ENCODE data around the gene MEGF6.

Gene MEGF6

DNA sequence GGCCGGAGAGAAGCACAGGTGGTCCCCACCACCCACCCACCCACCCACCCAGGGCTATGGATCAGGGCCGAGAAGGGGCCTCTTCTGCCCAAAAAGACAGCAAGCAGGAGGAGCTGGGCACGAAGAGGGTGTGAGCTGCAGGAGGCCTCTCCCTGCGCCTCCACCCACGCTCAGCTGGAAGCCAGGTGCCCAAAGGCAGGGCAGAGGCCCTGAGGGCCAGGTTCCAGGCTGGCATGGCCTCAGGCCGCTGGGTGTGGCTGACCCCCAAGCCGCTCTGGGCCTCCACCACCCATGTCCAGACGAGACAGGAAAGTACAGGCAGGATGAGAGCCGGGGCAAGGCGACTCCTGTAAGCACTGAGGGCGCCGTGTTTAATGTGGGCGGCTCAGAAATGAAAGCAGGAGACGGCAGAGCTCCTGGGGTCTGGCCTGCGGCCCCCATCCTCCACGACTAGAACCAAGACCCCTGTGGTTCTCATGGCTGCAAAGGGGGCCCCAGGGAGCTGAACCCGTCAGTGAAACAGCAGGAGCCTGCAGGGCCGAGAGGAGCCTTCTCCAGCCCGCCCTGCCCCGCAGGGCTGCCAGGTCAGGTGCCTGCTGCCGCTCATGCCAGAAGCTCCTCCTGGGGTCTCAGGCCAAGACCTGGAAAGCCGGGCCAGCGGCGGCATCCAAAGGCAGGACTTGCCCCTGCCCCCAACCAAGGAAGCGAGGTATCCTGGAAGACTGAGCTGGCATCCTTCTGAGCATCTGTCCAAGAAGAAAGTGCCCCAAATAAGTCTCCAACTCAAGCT lies 56.0 kb downstream of the MEGF6 start:
- DNase-seq (ENCODE audit: low spot score) = peak; percentile 57

DNA sequence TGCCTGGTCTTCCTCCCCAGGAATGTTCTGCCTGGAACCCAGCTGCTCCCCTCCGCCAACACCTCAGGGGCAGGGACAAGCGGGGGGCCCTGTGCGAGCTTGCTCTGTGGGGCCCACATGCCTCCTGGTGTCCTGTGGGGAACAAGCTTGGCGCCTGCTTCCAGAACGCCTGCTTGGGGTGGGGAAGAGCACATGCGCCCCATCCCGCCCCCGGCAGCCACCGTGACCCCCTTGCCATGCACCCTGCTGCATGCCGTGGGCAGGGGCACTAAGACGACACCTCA lies 57.4 kb downstream of the MEGF6 start:
- no peak for DNase-seq (ENCODE audit: low spot score)

DNA sequence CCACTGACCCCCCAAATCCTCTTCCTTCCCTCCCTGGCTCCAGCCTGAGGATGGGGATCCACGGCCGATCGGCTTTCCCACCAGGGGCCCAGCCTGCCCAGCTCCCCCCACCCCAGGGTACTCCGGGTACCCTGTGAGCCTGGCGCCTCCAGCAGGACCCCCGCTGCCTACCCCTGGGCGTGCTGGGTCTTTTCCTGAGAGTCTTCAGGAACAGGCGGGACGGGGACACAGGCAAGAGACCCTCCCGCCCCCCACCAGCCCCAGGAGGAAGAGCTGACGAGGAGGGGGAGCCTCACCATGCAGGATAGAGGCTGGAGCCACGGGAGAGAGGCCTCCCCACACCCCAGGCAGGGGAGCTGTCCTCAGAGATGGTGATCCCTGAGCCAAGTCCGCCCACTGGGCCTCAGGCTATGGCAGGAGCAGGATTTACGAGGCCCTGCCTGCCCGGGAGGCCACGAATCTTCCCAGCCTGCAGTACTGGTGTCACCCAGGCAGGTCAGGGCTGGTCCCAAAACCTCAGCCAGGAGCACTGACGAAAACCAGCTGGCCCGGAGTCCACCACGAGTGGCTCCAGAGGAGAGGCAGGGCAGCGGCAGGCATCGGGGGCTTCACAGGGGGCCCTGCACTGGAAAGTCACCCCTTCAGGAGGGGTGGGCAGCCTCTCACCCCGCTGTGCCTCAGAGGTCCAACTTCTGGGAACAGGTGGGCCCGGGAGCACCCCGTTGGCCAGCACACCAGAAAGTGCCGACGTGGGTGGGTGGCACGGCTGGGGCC lies 58.0 kb downstream of the MEGF6 start:
- DNase-seq (ENCODE audit: low spot score) = no peak

DNA sequence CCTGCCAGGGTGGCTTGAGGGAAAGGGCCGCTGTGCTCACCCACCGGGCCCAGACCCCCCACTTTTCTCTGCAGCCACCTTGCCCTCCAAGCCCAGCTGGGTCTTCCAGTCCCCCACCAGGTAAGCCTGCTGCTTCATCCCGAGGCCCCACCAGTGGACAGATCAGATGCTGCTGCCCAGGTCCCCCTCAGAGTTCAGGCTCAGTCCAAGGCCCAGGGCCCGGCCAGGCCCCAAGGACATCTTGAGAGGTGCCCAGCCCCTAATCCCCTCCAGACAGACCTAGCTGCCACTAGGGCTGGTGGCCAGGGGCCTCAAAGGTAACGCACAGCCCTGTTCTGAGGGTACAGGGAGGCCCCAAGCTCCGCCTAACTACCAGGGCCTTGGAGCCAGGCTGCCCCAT lies 58.6 kb downstream of the MEGF6 start:
- no peak for DNase-seq (ENCODE audit: low spot score)

DNA sequence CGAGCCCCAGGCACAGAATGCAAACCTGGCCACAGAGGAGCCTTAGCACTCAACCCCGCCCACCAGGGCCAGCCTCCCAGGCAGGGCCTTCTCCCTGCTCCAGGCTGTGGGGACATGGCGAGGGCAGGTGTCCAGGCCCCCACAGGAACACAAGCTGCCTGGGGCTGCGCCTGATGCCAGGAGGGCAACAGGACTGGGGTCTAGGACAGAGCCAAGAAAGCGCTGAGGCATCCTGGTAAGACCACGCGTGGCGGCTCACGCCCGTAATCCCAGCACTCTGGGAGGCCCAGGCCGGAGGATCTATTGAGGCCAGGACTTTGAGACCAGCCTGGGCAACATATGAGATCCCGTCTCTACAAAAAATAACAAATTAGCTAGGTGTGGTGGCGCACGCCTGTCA lies 59.1 kb downstream of the MEGF6 start:
- DNase-seq (ENCODE audit: low spot score) = no peak

DNA sequence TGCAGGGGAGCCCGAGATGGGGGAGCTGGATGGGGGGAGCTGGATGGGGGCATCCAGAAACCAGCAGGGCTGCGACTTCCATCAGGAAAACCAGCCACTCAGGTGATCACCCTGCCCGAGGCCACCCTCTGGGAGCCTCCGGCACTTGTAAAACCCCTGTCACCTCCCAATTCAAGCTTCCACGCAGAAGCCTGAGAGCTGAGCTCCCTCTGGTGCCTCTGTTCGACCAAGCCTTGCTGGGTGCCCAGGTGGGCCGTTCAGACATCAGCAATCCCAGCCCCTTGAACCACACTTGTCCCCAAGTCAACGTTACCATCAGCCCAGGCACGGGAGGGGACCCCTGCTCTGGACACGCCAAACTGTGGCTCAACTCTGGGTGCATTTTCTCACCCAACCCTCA lies 59.6 kb downstream of the MEGF6 start:
- DNase-seq (ENCODE audit: low spot score) = no peak

DNA sequence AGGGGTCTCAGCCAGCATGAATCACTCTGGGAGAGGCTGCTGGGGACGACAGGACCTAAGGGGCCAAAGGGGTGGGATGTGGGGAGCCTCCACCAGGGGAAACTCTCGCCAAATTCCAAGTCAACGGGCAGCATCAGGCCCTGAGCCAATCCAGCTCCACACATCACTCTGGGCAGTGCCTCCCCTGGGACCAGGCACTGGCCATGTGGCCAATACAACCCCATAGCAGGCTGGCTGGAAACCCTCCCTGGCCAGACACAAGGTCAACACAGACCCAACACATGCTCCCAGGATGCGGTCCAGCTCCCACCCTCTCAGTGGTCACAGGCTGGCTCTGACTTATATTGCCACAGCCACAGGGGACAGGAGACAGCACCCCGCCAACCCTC lies 60.0 kb downstream of the MEGF6 start:
- no peak for DNase-seq (ENCODE audit: low spot score)

DNA sequence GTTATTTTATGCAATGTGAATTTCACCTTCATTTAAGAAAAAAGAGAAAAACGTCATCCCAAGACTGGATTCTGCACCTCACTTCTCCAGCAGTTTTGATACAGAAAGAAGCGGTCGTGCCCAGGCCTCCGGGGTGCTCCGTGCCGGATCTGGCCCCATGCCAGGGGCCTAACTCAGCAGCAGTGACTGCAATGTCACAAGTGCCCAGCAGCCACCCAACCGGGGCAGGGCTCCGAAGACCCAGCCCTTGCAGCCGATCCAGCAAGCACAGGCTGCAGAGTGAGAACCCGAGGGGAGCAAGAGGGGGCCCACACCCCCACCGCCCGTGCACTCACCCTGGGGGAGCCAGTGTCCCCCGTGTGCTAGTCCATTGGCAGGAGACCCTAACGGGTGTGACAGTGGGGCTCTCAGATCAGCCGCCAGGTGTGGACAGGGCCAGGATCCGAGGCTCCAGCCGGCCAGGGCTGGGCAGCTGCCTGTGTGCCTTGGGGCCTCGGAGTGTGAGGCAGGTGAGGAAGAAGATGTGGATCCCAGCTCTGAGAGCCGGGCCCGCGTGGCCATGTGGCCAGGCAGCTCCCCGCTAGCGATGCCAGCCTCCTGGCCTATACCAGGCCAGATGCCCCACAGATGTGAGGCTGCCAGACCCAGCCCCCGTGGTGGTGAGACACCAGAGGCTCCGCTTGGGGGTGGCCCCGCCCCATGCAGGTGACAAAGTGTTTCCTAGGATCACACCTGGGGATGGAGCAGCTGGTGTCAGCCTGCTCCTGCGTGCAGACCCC lies 60.6 kb downstream of the MEGF6 start:
- DNase-seq (ENCODE audit: low spot score) = no peak

DNA sequence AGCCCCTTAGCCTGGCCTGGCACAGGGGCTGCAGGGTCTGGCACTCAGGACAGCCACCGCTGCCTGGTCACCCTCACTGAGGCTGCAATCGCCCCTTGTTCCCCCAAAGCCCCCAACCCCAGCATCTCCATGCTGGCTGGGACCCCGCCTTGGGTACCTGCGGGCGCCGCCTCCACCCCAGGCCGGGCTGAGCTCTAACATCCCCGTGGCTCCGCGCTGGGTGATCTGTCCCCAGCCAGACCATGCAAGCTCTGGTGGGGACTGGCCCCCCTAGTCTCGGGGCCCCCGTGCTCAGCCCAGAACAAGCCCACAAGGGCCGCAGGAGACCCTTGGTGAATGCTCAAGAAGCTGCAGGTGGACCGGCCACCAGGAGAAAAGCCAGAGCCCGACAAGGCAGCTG lies 62.4 kb downstream of the MEGF6 start:
- DNase-seq (ENCODE audit: low spot score) = no peak

DNA sequence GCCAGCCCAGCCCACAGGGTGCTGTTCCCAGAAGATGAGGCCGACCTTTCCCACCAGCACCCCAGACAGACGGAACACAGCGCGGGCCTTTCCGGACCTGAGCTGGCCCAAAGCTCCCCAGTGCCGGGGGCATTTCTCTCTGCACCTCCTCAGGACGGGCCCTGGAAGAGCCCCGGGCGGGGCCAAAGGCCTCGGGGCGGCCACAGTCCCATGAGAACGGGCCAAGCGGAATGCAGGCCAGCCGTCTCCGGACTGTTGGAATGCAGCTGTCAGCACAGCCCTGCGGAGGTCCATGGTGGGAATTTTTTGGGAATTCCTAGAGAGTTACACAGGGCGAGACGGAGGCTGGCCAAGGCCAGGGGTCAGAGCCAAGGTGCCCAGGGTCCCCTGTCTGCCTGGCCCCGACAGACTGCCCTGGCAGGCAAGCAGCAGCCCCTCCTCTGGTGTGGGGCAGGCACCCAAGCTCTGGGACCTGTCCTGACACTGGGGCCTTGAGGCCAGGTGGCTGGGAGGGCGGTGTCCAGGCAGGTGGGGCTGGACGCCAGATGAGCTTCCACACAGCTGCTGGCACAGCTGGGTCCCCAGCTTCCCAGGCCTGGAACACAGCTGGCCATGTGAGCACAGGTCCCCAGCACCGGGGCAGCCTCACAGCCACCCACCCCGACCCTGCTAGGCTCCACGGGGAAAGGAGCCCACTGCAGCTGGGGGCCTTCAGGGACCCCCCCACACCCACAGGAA lies 63.0 kb downstream of the MEGF6 start:
- DNase-seq (ENCODE audit: low spot score) = no peak

DNA sequence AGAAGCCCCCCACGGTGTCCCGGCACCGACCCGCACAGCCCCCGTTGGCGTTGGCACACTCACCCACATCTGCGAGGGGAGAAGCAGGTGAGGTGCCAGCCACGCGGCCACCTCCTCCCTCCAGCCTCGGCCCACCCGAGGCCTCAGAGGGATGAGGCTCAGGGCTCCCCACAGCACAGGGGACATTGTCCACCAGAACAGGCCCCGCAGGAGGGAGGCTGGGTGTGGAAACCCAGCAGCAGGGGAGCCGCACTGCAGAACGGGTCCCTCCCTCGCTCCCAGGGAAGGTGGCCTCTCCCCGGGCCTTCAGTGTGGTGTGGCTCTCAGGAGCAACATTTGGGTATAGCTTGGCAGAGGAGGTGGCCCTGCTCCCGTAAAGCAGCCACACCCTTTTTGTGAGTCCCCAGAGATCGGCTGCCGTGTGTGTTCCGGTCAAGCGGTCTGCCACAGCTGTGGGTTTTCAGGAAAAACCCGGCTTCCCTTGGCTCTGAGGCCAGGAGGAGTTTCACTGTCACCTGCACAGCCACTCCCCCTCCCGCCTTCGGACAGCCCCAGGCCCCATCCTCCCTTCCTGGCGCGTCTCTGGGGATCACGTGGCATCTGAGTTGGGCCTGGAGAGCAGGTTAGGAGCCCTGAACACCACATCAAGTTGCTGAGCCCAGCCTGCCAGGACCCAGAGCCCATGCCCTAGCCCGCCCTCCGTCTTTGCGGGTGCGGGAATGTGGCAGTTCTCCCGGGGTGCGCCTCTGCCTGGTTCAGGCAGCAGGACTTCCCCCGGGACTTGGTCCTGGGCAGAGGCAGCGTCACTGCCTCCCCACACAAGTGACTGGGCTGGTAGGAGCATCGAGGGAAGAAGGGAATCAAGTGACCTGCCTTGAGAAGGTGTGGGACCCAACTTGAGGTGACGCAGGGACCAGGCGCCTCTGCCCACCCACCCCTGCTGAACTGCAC lies 64.0 kb downstream of the MEGF6 start:
- DNase-seq (ENCODE audit: low spot score) = peak; percentile 78

DNA sequence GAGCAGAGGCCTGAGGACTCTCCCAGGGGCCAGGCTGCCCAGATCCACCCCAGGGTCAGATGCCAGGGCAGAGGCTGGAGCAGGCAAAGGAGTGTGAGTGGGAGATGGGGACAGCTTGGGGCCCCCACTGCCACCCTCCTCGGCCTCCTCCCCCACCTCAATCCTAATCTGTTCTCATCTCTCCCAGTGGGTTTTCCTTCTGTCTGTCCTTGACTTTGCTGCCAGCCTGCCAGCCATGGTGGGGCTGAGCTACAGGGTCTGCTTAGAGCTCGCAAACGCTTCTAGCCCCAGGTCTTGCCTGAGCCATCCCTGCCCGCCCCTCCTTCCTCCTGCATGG lies 65.3 kb downstream of the MEGF6 start:
- DNase-seq (ENCODE audit: low spot score) = no peak

DNA sequence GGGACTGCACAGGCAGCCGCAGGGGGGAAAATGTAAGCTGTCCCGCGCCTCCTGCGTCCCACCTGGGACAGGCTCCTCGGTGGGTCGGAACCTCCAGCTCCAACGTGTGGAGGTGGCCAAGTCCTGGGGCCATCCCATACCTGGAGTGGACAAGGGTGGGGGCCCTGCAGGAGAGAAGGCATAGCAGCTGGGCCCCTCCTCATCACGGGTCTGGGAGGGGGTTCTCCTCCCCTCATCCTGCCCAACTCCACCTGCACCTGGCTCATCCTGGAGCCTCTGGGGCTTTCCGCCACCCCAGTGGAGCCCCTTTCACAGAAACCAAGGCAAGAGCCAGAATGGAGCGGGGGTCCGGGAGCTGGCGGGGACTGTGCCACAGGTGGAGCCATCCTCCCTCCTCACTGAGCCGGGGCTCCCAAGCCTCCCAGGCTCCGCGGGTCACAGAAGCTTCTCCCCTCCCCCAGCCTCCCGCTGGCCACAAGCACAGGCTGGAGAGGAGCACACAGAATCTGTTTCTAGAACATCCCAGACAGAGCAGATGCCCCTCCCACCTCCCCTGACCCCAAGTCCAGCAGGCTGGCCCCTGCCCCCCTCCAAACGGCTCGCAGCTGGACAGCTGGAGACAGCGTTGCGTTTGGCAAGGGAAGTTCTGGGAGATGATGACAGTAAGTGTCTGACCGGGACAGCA lies 65.8 kb downstream of the MEGF6 start:
- DNase-seq (ENCODE audit: low spot score) = no peak

DNA sequence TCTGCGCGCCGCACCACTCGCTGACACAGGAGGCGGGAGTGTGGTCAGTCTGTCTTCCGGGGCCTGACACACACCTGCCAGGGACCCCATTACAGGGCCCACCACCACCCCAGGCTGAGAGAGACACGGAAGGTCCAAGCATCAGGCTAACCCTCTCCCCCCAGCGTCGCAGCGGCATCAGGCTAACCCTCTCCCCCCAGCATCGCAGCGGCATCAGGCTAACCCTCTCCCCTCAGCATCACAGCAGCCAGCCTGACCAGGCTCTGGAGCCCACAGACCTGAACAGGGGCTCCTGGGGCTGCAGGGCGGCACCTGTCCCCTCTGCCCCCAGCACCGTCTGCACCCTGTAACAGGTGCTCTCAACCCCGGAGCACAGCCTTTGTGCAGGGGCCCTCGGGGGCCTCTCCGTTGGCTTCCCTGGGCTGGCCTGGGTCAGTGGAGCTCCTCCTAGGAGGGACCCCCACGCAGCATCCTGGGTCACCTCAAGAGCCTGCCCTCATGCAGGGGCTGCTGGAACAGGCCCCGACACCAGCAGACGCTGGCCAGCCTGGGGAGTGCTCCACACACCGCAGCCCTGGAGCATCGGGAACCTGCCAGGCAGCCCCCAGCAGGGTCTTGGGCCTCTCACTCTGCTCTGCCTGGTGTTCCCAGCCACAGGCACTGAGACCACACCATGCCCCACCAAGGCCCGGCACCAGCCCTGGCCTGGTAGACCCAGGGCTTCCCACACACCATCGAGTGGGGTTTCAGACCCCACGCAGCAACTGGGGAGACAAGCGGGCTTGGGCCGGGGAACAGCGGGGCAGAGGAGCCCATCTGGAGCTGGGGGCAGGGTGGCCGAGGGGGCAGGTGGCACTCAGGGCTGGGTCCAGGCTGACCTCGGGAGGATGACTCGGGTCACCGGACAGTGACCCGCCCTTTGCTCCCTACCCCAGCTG lies 67.0 kb downstream of the MEGF6 start:
- no peak for DNase-seq (ENCODE audit: low spot score)

DNA sequence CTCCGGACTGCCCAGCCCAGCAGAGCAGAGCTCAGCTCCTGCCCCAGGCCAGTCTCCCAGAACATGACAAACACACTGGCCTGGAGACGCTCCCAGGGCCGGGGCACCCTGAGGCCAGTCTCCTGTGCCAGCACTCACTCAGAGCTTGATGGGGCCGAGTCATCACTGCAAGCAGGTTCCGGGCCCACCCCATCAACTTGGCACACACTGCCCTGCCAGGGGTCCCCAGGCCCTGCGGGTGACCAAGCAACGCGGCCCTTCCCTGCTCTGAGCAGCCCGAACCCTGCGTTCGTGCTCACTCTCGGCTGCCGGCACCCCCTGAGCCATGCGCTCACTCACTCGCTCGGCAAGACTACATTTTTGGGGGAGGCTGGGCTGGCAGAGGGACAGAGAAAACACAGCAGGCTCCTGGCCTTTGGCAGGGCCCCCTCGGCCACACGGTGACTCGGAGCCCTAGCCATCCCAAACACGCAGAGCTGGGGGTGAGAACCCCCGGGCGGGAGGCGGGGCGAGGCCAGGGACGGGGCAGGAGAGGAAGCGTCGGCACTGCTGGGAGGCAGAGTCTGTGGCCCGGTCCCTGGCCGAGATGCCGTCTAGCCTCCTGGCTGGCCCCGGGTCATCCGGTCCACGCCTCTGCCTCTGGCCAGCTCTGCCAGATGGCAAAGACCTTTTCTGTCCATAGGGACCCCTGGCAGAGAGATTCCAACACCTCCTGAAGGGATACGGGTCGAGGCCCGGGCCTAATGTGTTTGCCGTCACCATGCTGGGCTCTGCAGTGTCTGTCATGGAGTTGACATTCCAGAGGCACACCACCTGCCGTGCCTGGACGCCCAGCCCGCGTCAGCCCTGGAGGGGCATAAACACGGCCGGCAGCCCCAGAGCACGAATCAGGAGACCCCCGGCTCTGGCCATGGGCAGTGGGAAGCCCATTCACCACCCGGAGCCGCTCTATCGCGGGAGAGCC lies 68.0 kb downstream of the MEGF6 start:
- DNase-seq (ENCODE audit: low spot score) = peak; percentile 46

DNA sequence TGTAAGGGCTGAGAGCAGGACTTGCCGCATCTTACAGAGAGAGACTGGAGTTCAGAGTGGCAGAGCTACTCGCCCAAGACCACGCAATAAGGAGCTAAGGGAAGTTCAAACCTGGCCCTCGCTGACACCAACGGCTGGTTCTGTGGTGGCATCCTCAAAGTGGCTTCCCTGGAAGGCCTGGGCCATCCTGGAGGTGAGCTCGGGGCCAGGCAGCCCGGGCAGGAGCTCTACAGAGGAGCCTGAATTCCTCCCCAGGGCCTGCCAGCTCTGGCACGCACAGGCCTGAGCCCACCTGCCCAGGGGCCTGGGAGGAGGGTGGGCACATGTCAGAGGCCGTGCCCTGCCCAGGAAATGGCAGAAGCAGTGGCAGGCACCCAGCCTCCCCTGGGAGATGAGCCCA lies 68.6 kb downstream of the MEGF6 start:
- DNase-seq (ENCODE audit: low spot score) = no peak

DNA sequence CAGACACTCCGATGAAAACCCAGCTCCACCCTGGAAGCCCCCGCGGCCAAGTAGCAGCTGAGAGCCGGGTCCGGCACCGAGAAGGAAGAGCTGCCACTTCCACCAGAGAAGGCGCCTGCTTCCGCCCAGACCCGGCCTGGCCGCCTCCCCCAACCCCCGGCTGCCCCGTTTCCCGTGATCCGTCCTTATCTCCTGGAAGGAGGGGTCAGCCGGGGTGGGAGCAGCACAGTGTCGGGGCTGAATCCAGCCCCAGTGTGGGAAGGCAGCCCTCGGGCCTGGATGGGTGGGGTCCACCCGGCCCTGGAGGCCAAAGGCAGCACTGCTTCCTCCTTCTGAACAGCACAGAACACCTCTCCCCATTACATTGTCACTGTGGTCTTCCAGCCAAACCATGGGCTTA lies 69.4 kb downstream of the MEGF6 start:
- DNase-seq (ENCODE audit: low spot score) = no peak

DNA sequence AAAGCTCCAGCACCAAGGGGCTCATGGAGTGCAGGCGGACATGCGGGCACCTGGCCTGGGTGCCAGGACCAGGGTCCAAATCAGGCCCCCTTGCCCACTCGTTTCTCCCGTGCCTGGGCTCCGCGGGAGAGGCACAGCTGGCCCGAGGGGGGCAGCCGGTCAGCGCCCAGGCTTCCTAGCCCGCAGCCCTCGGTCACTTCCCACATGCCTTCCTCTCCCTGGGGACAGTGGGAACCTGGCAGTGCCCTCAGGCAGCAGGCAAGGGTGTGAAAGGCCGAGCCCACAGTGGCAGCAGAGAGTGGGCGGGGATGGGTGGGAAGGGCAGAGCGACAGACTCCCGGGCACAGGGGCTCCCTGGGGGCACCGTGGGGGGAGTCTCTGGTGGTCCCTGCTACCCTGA lies 69.8 kb downstream of the MEGF6 start:
- no peak for DNase-seq (ENCODE audit: low spot score)
